Thyroid gland (tissue), 4 donors: ENCODE data around the gene CNTN2. TPM values are rescaled to one million over a fixed set of nuclear protein-coding genes. Genes with fewer than 3 reads are reported as not detected.

ENCODE experiments used
- DNase-seq, 2 donors: peaks; one replicate each; pipeline ENCODE4 v3.0.0-alpha.2; 2019
- H3K27ac ChIP-seq, 3 donors: fragments of 200-600 bp; sonication (generic); 1 replicate in 2 of 3; 2 replicates in 1 of 3; pipeline ENCODE4 v1.5.1; 2016 to 2019; ENCODE audit warnings: mild to moderate bottlenecking in 1 of 3, moderate library complexity in 1 of 3
- H3K27me3 ChIP-seq: fragments of 200-600 bp; sonication (generic); one replicate; pipeline ENCODE4 v1.5.1; 2019
- H3K36me3 ChIP-seq, 2 donors: fragments of 200-600 bp; sonication (generic); one replicate each; pipeline ENCODE4 v1.5.1; 2016 to 2019
- H3K4me1 ChIP-seq, 2 donors: fragments of 200-600 bp; sonication (generic); one replicate each; pipeline ENCODE4 v1.5.1; 2017 to 2019
- H3K4me3 ChIP-seq, 3 donors: fragments of 200-600 bp; sonication (generic); replicated peaks in 1 of 3; 1 replicate in 2 of 3; 2 replicates in 1 of 3; pipeline ENCODE4 v1.5.1; 2016; ENCODE audit warnings: mild to moderate bottlenecking in 1 of 3
- H3K9me3 ChIP-seq: fragments of 200-600 bp; sonication (generic); one replicate; pipeline ENCODE4 v1.5.1; 2017
- CTCF ChIP-seq, 6 experiments: fragments of 200-600 bp in 3 of 6; fragments of 450-650 bp in 3 of 6; sonication (generic) in 3 of 6; IDR thresholded peaks; one replicate each; pipeline ENCODE4 v1.5.1; 2016 to 2019; ENCODE audit warnings: antibody characterized with exemption in 6 of 6, mild to moderate bottlenecking in 2 of 6, inconsistent platforms in 1 of 6, moderate library complexity in 1 of 6
- POLR2A ChIP-seq, 2 donors: fragments of 450-650 bp; IDR thresholded peaks; one replicate each; pipeline ENCODE4 v1.6.1; 2017; ENCODE audit warnings: antibody characterized with exemption in 2 of 2, mild to moderate bottlenecking in 2 of 2, moderate library complexity in 1 of 2
- WGBS, 2 donors: methylation state at CpG; one replicate each; pipeline ENCODE4 v1.1.5; 2017; 5-methylcytosine and 5-hydroxymethylcytosine counted together
- intact Hi-C: fragments of 100-400 bp; cut with DNase I; formaldehyde crosslinking; loops from one replicate; pipeline ENCODE4 v1.15.1; 2023
- total RNA-seq, 4 donors: library from RNA; depleted of rRNA; stranded (reverse); fragments of >200 nt; gene quantifications; one replicate each; pipeline ENCODE4 v1.2.3, GENCODE V29; 2016

The CNTN2 gene
- total RNA-seq, 4 donors from 2014 or later: 0.20 to 0.45 (median 0.27) TPM; not detected in 1

GRCh38 chr1:205072881-205073280, 29.9 kb downstream of the CNTN2 start:
- WGBS, 2 donors: 90 to 92% methylated on average over 7 to 8 of the region's 8 CpGs
- no peak overlapping the region for H3K4me3 ChIP-seq

GRCh38 chr1:205073511-205073910, 30.5 kb downstream of the CNTN2 start:
- 94 to 95% methylated on average over 9 to 12 of the region's 12 CpGs for WGBS, 2 donors
- Histone ChIP-seq H3K36me3 (no peaks in the 10 kb centered on the region), H3K4me1 (no peaks in the 10 kb centered on the region), H3K27ac (no peak overlapping the region), H3K4me3 (no peak overlapping the region), H3K9me3 (no peaks in the 10 kb centered on the region), H3K27me3 (no peaks in the 10 kb centered on the region)
- TF ChIP-seq POLR2A (IDR thresholded peaks at IDR 0.05) (no peak), CTCF (IDR thresholded peaks at IDR 0.05) (no peak)
- DNase-seq: no peak
- intact Hi-C loops: no loop called here

More at GRCh38 chr1:205072881-205073280, 29.9 kb downstream of the CNTN2 start:
- Histone ChIP-seq H3K4me1 (no peaks in the 10 kb centered on the region), H3K9me3 (no peaks in the 10 kb centered on the region), H3K36me3 (no peaks in the 10 kb centered on the region), H3K27ac (no peak overlapping the region), H3K27me3 (no peaks in the 10 kb centered on the region)
- intact Hi-C loops: no loop called here
- DNase-seq: no peak
- TF ChIP-seq CTCF (IDR thresholded peaks at IDR 0.05) (no peak), POLR2A (IDR thresholded peaks at IDR 0.05) (no peak)

GRCh38 chr1:205074084-205074483, 31.1 kb downstream of the CNTN2 start:
- Histone ChIP-seq H3K27ac (no peak overlapping the region), H3K4me1 (no peaks in the 10 kb centered on the region), H3K27me3 (no peaks in the 10 kb centered on the region), H3K9me3 (no peaks in the 10 kb centered on the region), H3K4me3 (no peak overlapping the region), H3K36me3 (no peaks in the 10 kb centered on the region)
- WGBS, 2 donors: 84 to 88% methylated on average over 9 to 11 of the region's 11 CpGs
- intact Hi-C loops: no loop called here
- DNase-seq: no peak
- TF ChIP-seq CTCF (IDR thresholded peaks at IDR 0.05): no peak
- no peak for TF ChIP-seq POLR2A (IDR thresholded peaks at IDR 0.05)

- no peak for TF ChIP-seq CTCF (IDR thresholded peaks at IDR 0.05)
- TF ChIP-seq POLR2A (IDR thresholded peaks at IDR 0.05): no peak
- H3K4me3 ChIP-seq: no peak overlapping the region
- no peaks in the 10 kb centered on the region for H3K9me3 ChIP-seq
- DNase-seq: no peak
- H3K27ac ChIP-seq: no peak overlapping the region
- WGBS, 2 donors: 91 to 92% methylated on average over 5 to 7 of the region's 7 CpGs
- H3K4me1 ChIP-seq: no peaks in the 10 kb centered on the region
- no peaks in the 10 kb centered on the region for H3K36me3 ChIP-seq
- intact Hi-C loops: no loop called here
- H3K27me3 ChIP-seq: no peaks in the 10 kb centered on the region
Measured at GRCh38 chr1:205074513-205074912, 31.5 kb downstream of the CNTN2 start.

- Histone ChIP-seq H3K9me3 (no peaks in the 10 kb centered on the region), H3K36me3 (no peaks in the 10 kb centered on the region), H3K4me3 (no peak overlapping the region), H3K4me1 (no peaks in the 10 kb centered on the region), H3K27ac (no peak overlapping the region), H3K27me3 (no peaks in the 10 kb centered on the region)
- DNase-seq: no peak
- TF ChIP-seq CTCF (IDR thresholded peaks at IDR 0.05) (no peak), POLR2A (IDR thresholded peaks at IDR 0.05) (no peak)
- 61 to 70% methylated on average over 7 of the region's 7 CpGs for WGBS, 2 donors
- intact Hi-C loops: no loop called here
Measured at GRCh38 chr1:205075642-205076155, 32.7 kb downstream of the CNTN2 start.
